ENCODE measurements around the gene SFRP2. TPM values are rescaled to one million over a fixed set of nuclear protein-coding genes. Genes with fewer than 3 reads are reported as not detected.

SFRP2 gene
- total RNA-seq, 2 experiments from 2014 or later: not detected

DNA sequence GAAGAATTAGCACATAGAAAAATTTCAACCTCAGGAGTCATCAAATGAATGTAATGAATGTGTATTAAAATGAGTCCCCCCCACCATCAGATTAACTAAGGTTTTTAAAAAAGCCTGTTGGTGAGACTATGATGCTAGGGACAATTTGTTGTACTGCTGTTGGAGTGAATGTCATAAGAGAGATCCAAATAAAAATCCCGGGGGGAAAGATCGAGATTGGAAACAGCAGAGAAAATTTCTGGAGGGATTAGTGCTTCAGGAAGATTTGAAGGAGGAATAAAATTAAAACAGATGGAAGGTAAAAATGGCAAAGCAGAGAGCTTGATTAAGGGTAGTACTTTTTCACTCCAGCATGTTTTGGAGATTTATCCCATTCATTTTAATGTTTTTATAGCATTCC is 25.9 kb upstream of the SFRP2 start:
- Mint-ChIP-seq H3K27ac (no peak overlapping the region), H3K9me3 (no peaks in the 10 kb centered on the region), H3K36me3 (ENCODE audit: low read depth) (no peaks in the 10 kb centered on the region), H3K4me1 (ENCODE audit: low read depth) (peaks cover 4% of the 10 kb centered on the region), H3K27me3 (ENCODE audit: low read depth) (peaks cover 5% of the 10 kb centered on the region), H3K4me3 (no peak overlapping the region)
- intact Hi-C loops (cut with micrococcal nuclease): no loop called here
- CTCF ChIA-PET: no interaction called here
- DNase-seq: no peak

- no peaks in the 10 kb centered on the region for H3K9me3 Mint-ChIP-seq
- H3K4me1 Mint-ChIP-seq (ENCODE audit: low read depth): peaks cover 17% of the 10 kb centered on the region
- H3K27me3 Mint-ChIP-seq (ENCODE audit: low read depth): peaks cover 2% of the 10 kb centered on the region
- intact Hi-C loops (cut with micrococcal nuclease): loop anchor here (1.0 to 2.0 kb wide), 5 partner anchors 18 to 355 kb away; no protein-coding TSS in a partner anchor
- CTCF ChIA-PET: interaction anchor here (1.4 kb wide), 1 partner anchor 24 kb away, joined by 3 read pairs; no protein-coding TSS in a partner anchor
- no peaks in the 10 kb centered on the region for H3K36me3 Mint-ChIP-seq (ENCODE audit: low read depth)
- no peak overlapping the region for H3K4me3 Mint-ChIP-seq
- no peak for DNase-seq
- H3K27ac Mint-ChIP-seq: no peak overlapping the region
Measured at GRCh38 chr4:153809916-153810810, 21.3 kb upstream of the SFRP2 start.

- H3K27ac Mint-ChIP-seq: no peak overlapping the region
- no peaks in the 10 kb centered on the region for H3K9me3 Mint-ChIP-seq
- intact Hi-C loops (cut with micrococcal nuclease): loop anchor here (1.0 to 2.0 kb wide), 5 partner anchors 17 to 356 kb away; no protein-coding TSS in a partner anchor
- no peaks in the 10 kb centered on the region for H3K36me3 Mint-ChIP-seq (ENCODE audit: low read depth)
- no peaks in the 10 kb centered on the region for H3K27me3 Mint-ChIP-seq (ENCODE audit: low read depth)
- H3K4me1 Mint-ChIP-seq (ENCODE audit: low read depth): peaks cover 17% of the 10 kb centered on the region
- no peak overlapping the region for H3K4me3 Mint-ChIP-seq
- DNase-seq: peak; percentile 59
- CTCF ChIA-PET: interaction anchor here (0.6 to 1.4 kb wide), 2 partner anchors 24 to 146 kb away, joined by 3 read pairs; no protein-coding TSS in a partner anchor
Measured at GRCh38 chr4:153809307-153809706, 20.4 kb upstream of the SFRP2 start.

DNA sequence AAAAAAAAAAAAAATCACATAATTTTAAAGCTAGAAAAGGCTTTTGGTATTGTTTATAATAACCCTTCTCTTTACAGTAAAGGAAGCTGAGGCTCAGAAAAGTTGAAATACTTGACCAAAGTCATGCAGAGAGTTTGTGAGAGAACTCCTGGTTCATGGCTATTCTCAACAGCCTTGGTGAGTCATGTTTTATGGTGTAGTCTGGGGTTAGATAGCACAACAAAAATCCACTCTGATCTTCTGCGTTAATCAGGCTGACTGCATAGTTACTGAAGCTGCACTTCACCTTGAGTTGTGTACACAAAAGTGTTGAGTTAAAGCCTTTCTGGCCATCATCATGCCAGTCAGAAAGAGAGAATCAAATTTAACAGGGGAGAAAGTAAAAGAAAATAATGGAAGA is 19.3 kb upstream of the SFRP2 start:
- no peaks in the 10 kb centered on the region for H3K36me3 Mint-ChIP-seq (ENCODE audit: low read depth)
- CTCF ChIA-PET: interaction anchor here (0.6 kb wide), 1 partner anchor 209 kb away, joined by 5 read pairs; no protein-coding TSS in a partner anchor
- H3K4me1 Mint-ChIP-seq (ENCODE audit: low read depth): peaks cover 17% of the 10 kb centered on the region
- intact Hi-C loops (cut with micrococcal nuclease): loop anchor here (2.0 kb wide), 2 partner anchors 135 to 265 kb away; no protein-coding TSS in a partner anchor
- H3K27me3 Mint-ChIP-seq (ENCODE audit: low read depth): no peaks in the 10 kb centered on the region
- no peaks in the 10 kb centered on the region for H3K9me3 Mint-ChIP-seq
- DNase-seq: no peak
- H3K27ac Mint-ChIP-seq: no peak overlapping the region
- H3K4me3 Mint-ChIP-seq: no peak overlapping the region

DNA sequence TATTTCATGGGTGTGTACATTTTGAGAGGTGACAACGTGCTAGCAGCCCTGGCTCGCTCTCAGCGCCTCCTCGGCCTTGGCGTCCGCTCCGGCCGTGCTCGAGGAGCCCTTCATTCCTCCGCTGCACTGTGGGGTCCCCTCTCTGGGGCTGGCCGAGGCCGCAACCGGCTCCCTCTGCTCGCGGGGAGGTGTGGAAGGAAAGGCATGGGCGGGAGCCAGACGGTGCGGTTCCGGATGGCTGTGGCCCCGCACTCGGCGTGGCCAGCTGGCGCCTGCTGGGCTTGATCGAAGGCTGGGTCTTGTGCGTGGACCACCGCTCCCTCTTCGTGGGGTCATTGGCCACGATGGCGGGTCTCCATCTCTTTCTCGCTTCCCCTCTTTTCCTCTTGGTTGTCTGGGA is 17.2 kb upstream of the SFRP2 start:
- Mint-ChIP-seq H3K27ac (no peak overlapping the region), H3K9me3 (no peaks in the 10 kb centered on the region), H3K27me3 (ENCODE audit: low read depth) (no peaks in the 10 kb centered on the region), H3K36me3 (ENCODE audit: low read depth) (no peaks in the 10 kb centered on the region), H3K4me3 (no peak overlapping the region), H3K4me1 (ENCODE audit: low read depth) (peaks cover 16% of the 10 kb centered on the region)
- no peak for DNase-seq
- CTCF ChIA-PET: no interaction called here
- intact Hi-C loops (cut with micrococcal nuclease): no loop called here

DNA sequence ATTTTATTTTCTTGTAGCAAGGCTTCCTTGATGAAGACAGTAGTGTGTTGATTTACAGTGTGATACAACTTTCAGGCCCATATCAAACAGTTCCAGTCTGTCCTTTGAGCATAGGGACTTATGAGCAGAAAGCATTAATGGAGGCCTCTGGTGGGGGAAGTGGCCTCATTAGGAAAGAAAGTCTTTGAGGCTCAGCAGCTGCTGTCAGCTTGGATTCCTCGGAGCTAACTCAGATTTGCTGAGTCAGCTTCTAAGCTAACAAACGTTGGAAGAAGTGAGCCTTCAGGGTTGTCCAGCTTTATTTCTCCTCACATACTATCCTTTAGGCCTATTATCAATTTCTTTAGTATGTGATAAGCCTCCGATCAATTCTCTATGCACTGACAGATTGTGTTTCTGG is 15.8 kb upstream of the SFRP2 start:
- no peak overlapping the region for H3K27ac Mint-ChIP-seq
- intact Hi-C loops (cut with micrococcal nuclease): no loop called here
- CTCF ChIA-PET: interaction anchor here (1.0 to 1.3 kb wide), 2 partner anchors 8 to 9 kb away, joined by 3 read pairs; no protein-coding TSS in a partner anchor

DNA sequence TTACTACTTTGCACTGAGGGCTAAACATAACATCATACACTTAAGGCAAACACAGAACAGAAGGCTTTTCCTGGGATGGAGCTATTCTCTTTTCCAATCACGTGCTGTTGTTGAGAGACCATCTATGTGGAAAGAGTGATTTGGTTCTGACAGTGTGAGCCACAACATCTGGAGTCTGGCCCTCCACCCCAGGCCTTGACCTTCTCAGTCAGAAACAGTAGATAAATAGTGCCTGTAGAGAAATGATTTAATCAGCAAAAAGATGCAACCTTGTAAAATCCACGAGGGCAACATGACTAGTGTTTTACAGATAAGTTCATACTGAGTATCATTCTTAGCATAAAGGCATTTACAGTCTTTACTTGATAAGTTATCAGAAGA is 10.8 kb upstream of the SFRP2 start:
- CTCF ChIA-PET: interaction anchor here (2.0 kb wide), 1 partner anchor 14 kb away, joined by 6 read pairs; no protein-coding TSS in a partner anchor
- Mint-ChIP-seq H3K4me1 (ENCODE audit: low read depth) (no peaks in the 10 kb centered on the region), H3K27ac (no peak overlapping the region), H3K4me3 (no peak overlapping the region), H3K9me3 (no peaks in the 10 kb centered on the region), H3K36me3 (ENCODE audit: low read depth) (no peaks in the 10 kb centered on the region), H3K27me3 (ENCODE audit: low read depth) (peaks cover 18% of the 10 kb centered on the region)
- intact Hi-C loops (cut with micrococcal nuclease): no loop called here
- no peak for DNase-seq

More for the DNA sequence above, 15.8 kb upstream of the SFRP2 start:
- Mint-ChIP-seq H3K4me1 (ENCODE audit: low read depth) (peaks cover 13% of the 10 kb centered on the region), H3K9me3 (no peaks in the 10 kb centered on the region), H3K4me3 (no peak overlapping the region), H3K36me3 (ENCODE audit: low read depth) (no peaks in the 10 kb centered on the region), H3K27me3 (ENCODE audit: low read depth) (no peaks in the 10 kb centered on the region)
- DNase-seq: no peak

GRCh38 chr4:153798901-153799693 is 10.2 kb upstream of the SFRP2 start:
- intact Hi-C loops (cut with micrococcal nuclease): no loop called here
- Mint-ChIP-seq H3K9me3 (no peaks in the 10 kb centered on the region), H3K27ac (no peak overlapping the region), H3K4me1 (ENCODE audit: low read depth) (no peaks in the 10 kb centered on the region), H3K36me3 (ENCODE audit: low read depth) (no peaks in the 10 kb centered on the region), H3K27me3 (ENCODE audit: low read depth) (peaks cover 20% of the 10 kb centered on the region), H3K4me3 (no peak overlapping the region)
- CTCF ChIA-PET: interaction anchor here (0.6 kb wide), 1 partner anchor 240 kb away, joined by 3 read pairs; no protein-coding TSS in a partner anchor
- DNase-seq: no peak

DNA sequence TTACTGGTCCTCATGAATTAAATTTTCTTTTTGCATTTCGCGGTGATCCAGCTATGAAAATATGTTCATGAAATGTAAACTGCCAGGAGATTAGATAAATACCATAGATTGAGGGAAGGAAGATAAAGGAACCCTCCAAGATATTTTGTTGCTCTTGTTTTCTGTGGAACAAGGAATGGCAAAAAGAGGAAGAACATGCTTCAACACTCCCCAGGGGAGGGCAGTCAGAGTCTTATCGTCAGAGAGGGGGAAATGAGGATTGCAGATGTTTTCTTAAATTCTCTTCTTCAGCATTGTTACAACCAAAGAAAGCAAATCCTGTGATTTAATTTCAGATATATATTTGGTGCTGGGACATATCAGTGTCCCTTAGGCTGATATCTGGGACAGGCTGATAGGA is 9.5 kb upstream of the SFRP2 start:
- H3K9me3 Mint-ChIP-seq: no peaks in the 10 kb centered on the region
- intact Hi-C loops (cut with micrococcal nuclease): no loop called here
- no peak overlapping the region for H3K4me3 Mint-ChIP-seq
- no peaks in the 10 kb centered on the region for H3K36me3 Mint-ChIP-seq (ENCODE audit: low read depth)
- CTCF ChIA-PET: interaction anchor here (0.6 to 0.9 kb wide), 2 partner anchors 12 to 240 kb away, joined by 3 to 6 read pairs; no protein-coding TSS in a partner anchor
- no peak overlapping the region for H3K27ac Mint-ChIP-seq
- no peaks in the 10 kb centered on the region for H3K4me1 Mint-ChIP-seq (ENCODE audit: low read depth)
- DNase-seq: no peak
- peaks cover 26% of the 10 kb centered on the region for H3K27me3 Mint-ChIP-seq (ENCODE audit: low read depth)

DNA sequence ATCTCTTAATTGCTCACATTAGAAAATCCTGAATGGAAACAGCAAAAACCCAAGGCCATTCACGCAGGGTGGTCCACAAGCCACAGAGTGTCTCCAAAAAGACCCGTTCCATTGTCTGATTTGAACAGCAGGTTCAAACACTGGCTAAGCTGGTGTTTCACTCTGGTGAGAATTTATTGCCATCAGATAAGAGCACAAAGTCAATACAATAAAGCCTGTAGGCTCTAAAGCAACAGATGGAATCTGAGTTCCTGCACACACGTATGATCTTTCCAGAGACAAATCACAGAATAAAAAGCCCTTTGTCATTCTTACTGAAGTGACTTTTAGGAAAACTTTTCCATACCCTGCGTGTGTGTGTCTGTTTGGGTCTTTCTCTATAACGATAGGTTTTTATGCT is 5.1 kb upstream of the SFRP2 start:
- intact Hi-C loops (cut with micrococcal nuclease): loop anchor here (5.0 kb wide), 3 partner anchors 123 to 538 kb away; no protein-coding TSS in a partner anchor
- Mint-ChIP-seq H3K4me3 (no peak overlapping the region), H3K4me1 (ENCODE audit: low read depth) (peaks cover 33% of the 10 kb centered on the region), H3K36me3 (ENCODE audit: low read depth) (no peaks in the 10 kb centered on the region), H3K27ac (no peak overlapping the region), H3K27me3 (ENCODE audit: low read depth) (peaks cover 61% of the 10 kb centered on the region), H3K9me3 (no peaks in the 10 kb centered on the region)
- CTCF ChIA-PET: interaction anchor here (3.8 kb wide), 1 partner anchor 8 kb away, joined by 20 read pairs; no protein-coding TSS in a partner anchor
- no peak for DNase-seq

DNA sequence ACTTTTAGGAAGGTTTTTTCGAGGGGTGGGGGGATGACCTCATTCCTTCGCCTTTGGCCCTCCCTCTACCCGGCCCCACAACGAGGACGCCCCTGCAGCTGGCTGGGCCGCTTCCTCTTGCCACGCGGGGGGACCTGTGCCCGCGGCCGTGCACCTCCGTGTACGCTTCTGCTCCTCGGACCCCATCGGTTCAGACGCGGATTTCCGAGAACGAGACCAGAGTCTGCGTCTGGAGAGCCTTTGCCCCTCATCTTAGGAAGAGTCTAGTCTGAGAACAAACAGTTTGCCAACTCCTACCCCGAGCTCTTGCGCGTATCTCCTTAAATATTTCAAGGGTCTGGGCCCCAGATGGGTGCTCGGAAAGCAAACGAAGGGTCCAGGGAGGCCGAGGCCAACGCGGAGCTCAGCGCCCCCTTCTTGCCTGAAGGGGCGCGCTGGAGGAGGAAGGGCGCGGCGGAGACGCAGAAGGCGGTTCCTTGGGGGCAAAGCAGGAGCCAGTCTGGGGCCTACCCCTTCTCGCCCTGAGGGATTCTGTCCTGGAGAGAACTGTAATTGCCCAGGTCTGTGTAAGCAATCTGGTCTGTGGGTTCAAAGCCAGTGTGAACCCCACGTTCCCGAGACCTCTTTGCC is 3.9 kb upstream of the SFRP2 start:
- Mint-ChIP-seq H3K4me3 (peak overlapping the region; percentile 67), H3K27me3 (ENCODE audit: low read depth) (peaks cover 71% of the 10 kb centered on the region), H3K36me3 (ENCODE audit: low read depth) (no peaks in the 10 kb centered on the region), H3K4me1 (ENCODE audit: low read depth) (peaks cover 43% of the 10 kb centered on the region), H3K9me3 (no peaks in the 10 kb centered on the region), H3K27ac (no peak overlapping the region)
- intact Hi-C loops (cut with micrococcal nuclease): loop anchor here (1.0 to 5.0 kb wide), 6 partner anchors 17 to 540 kb away; no protein-coding TSS in a partner anchor
- no peak for DNase-seq
- CTCF ChIA-PET: interaction anchor here (0.8 to 2.0 kb wide), 5 partner anchors 50 to 227 kb away, joined by 3 to 7 read pairs (median 5); no protein-coding TSS in a partner anchor
